H9 (cell line): ENCODE results near the gene MAPK7. TPM values are rescaled to one million over a fixed set of nuclear protein-coding genes. Genes with fewer than 3 reads are reported as not detected.

Experiments
- DNase-seq: peaks from one replicate; pipeline ENCODE4 v3.0.0-alpha.2; 2017
- H2AFZ ChIP-seq: one replicate; pipeline ENCODE4 v1.6.1; 2013; ENCODE audit warnings: mild to moderate bottlenecking, low read length, control low read depth, moderate library complexity
- H2AK5ac ChIP-seq: 2 replicates; pipeline ENCODE4 v1.6.1; 2013; ENCODE audit warnings: low read length, control low read depth, mixed read lengths; ENCODE audit not compliant: insufficient read length
- H2BK120ac ChIP-seq: one replicate; pipeline ENCODE4 v1.6.1; 2013; ENCODE audit warnings: low read depth, mild to moderate bottlenecking, low read length, control low read depth, inconsistent platforms; ENCODE audit not compliant: poor library complexity, severe bottlenecking
- H2BK12ac ChIP-seq: 2 replicates; pipeline ENCODE4 v1.6.1; 2013; ENCODE audit warnings: low read length, control low read depth, mixed read lengths, low read depth; ENCODE audit not compliant: insufficient read length
- H2BK15ac ChIP-seq: 2 replicates; pipeline ENCODE4 v1.6.1; 2013; ENCODE audit warnings: low read depth, low read length, control low read depth
- H2BK20ac ChIP-seq: one replicate; pipeline ENCODE4 v1.6.1; 2013; ENCODE audit warnings: low read depth, mild to moderate bottlenecking, low read length, control low read depth, inconsistent platforms; ENCODE audit not compliant: poor library complexity, severe bottlenecking
- H2BK5ac ChIP-seq: 2 replicates; pipeline ENCODE4 v1.6.1; 2013; ENCODE audit warnings: low read length, control low read depth, mixed read lengths; ENCODE audit not compliant: insufficient read length
- H3K14ac ChIP-seq: 2 replicates; pipeline ENCODE4 v1.6.1; 2013; ENCODE audit warnings: low read length, control low read depth; ENCODE audit not compliant: insufficient read depth
- H3K18ac ChIP-seq: 2 replicates; pipeline ENCODE4 v1.6.1; 2013; ENCODE audit warnings: low read depth, mild to moderate bottlenecking, mixed read lengths, low read length, control low read depth; ENCODE audit not compliant: insufficient read length
- H3K23ac ChIP-seq: 2 replicates; pipeline ENCODE4 v1.6.1; 2013; ENCODE audit warnings: low read length, control low read depth, mixed read lengths, low read depth; ENCODE audit not compliant: insufficient read length
- H3K23me2 ChIP-seq: 2 replicates; pipeline ENCODE4 v1.6.1; 2013; ENCODE audit warnings: low read depth, mild to moderate bottlenecking, mixed read lengths, low read length, control low read depth; ENCODE audit not compliant: insufficient read length, poor library complexity, severe bottlenecking
- H3K27ac ChIP-seq: 2 replicates; pipeline ENCODE4 v1.5.1; 2013; ENCODE audit warnings: low read length, control low read depth, mixed read lengths, low read depth; ENCODE audit not compliant: insufficient read length
- H3K27me3 ChIP-seq: 2 replicates; pipeline ENCODE4 v1.6.1; 2013; ENCODE audit warnings: low read length, control low read depth, inconsistent platforms; ENCODE audit not compliant: insufficient read depth
- H3K4ac ChIP-seq: 2 replicates; pipeline ENCODE4 v1.6.1; 2013; ENCODE audit warnings: low read depth, mild to moderate bottlenecking, control low read depth, inconsistent platforms, low read length, moderate library complexity
- H3K4me1 ChIP-seq: 2 replicates; pipeline ENCODE4 v1.6.1; 2013; ENCODE audit warnings: low read length, control low read depth, inconsistent platforms; ENCODE audit not compliant: insufficient read depth
- H3K4me2 ChIP-seq: 2 replicates; pipeline ENCODE4 v1.6.1; 2013; ENCODE audit warnings: low read length, control low read depth, mixed read lengths; ENCODE audit not compliant: insufficient read length, insufficient read depth
- H3K56ac ChIP-seq: 2 replicates; pipeline ENCODE4 v1.6.1; 2013; ENCODE audit warnings: low read depth, mild to moderate bottlenecking, mixed read lengths, low read length, control low read depth; ENCODE audit not compliant: insufficient read length
- H3K79me1 ChIP-seq: 2 replicates; pipeline ENCODE4 v1.6.1; 2013; ENCODE audit warnings: low read depth, mild to moderate bottlenecking, moderate library complexity, low read length, control low read depth, inconsistent platforms; ENCODE audit not compliant: insufficient read depth, poor library complexity, severe bottlenecking
- H3K79me2 ChIP-seq: 2 replicates; pipeline ENCODE4 v1.6.1; 2013; ENCODE audit warnings: low read length, control low read depth, inconsistent platforms; ENCODE audit not compliant: insufficient read depth
- H3K9ac ChIP-seq: 2 replicates; pipeline ENCODE4 v1.6.1; 2013; ENCODE audit warnings: low read length, control low read depth, mixed read lengths; ENCODE audit not compliant: insufficient read length; ENCODE audit errors: extremely low read depth
- H3K9me3 ChIP-seq: one replicate; pipeline ENCODE4 v1.6.1; 2013; ENCODE audit warnings: low read depth, low read length, inconsistent platforms; ENCODE audit not compliant: control insufficient read depth
- H3T11ph ChIP-seq: one replicate; pipeline ENCODE4 v1.6.1; 2013; ENCODE audit warnings: mild to moderate bottlenecking, low read length, control low read depth, inconsistent platforms
- H4K20me1 ChIP-seq: one replicate; pipeline ENCODE4 v1.6.1; 2013; ENCODE audit not compliant: control insufficient read depth, insufficient read length, insufficient read depth
- H4K5ac ChIP-seq: 2 replicates; pipeline ENCODE4 v1.6.1; 2013; ENCODE audit warnings: low read depth, mild to moderate bottlenecking, mixed read lengths, low read length, control low read depth; ENCODE audit not compliant: insufficient read length
- H4K8ac ChIP-seq: replicated peaks from 2 replicates; pipeline ENCODE4 v1.6.1; 2013; ENCODE audit warnings: low read length, control low read depth, mixed read lengths, low read depth; ENCODE audit not compliant: insufficient read length
- H4K91ac ChIP-seq: 2 replicates; pipeline ENCODE4 v1.6.1; 2013; ENCODE audit warnings: low read depth, mild to moderate bottlenecking, moderate library complexity, mixed read lengths, low read length, control low read depth; ENCODE audit not compliant: insufficient read length
- H3K27ac Mint-ChIP-seq, 3 experiments: 2 replicates in 2 of 3; 3 replicates in 1 of 3; pipeline ENCODE4 v1.8.0; 2020 to 2021; ENCODE audit warnings: mixed read lengths in 3 of 3, mild to moderate bottlenecking in 1 of 3, moderate library complexity in 1 of 3
- H3K27me3 Mint-ChIP-seq: 2 replicates; pipeline ENCODE4 v1.8.0; 2021; ENCODE audit warnings: low read depth, mild to moderate bottlenecking, moderate library complexity, mixed read lengths
- H3K36me3 Mint-ChIP-seq, 3 experiments: 2 replicates in 2 of 3; 3 replicates in 1 of 3; pipeline ENCODE4 v1.8.0; 2020 to 2021; ENCODE audit warnings: low read depth in 3 of 3, mixed read lengths in 3 of 3; ENCODE audit not compliant: insufficient read depth in 1 of 3
- H3K4me1 Mint-ChIP-seq, 2 experiments: 2 replicates each; pipeline ENCODE4 v1.8.0; 2020; ENCODE audit warnings: mixed read lengths in 2 of 2
- H3K4me3 Mint-ChIP-seq, 2 experiments: 2 replicates in 1 of 2; 3 replicates in 1 of 2; pipeline ENCODE4 v1.8.0; 2020 to 2021; ENCODE audit warnings: mild to moderate bottlenecking in 2 of 2, mixed read lengths in 2 of 2, moderate library complexity in 1 of 2
- H3K9me3 Mint-ChIP-seq, 2 experiments: 2 replicates in 1 of 2; 3 replicates in 1 of 2; pipeline ENCODE4 v1.8.0; 2020; ENCODE audit warnings: mild to moderate bottlenecking in 2 of 2, mixed read lengths in 2 of 2, moderate library complexity in 1 of 2
- WGBS: extraction: QIAGEN DNeasy Blood & Tissue Kit; methylation state at CpG from one replicate; pipeline ENCODE4 v1.1.7; 2013; ENCODE audit warnings: missing lambda C conversion rate, low lambda C conversion rate, mixed read lengths; ENCODE audit not compliant: insufficient read length; ENCODE audit errors: extremely low coverage; 5-methylcytosine and 5-hydroxymethylcytosine counted together
- total RNA-seq: library from RNA; stranded (reverse); gene quantifications from 2 replicates; pipeline ENCODE4 v1.2.1, GENCODE V29; 2021
- TF ChIP-seq, protein P1 (sequence below): fragments of 200-600 bp; sonication (generic); conservative IDR thresholded peaks from 3 replicates; pipeline ENCODE4 v1.8.0; 2021; ENCODE audit warnings: antibody characterized with exemption, mild to moderate bottlenecking

The MAPK7 gene
- total RNA-seq, 1 experiment from 2014 or later: 43.8 TPM

DNA sequence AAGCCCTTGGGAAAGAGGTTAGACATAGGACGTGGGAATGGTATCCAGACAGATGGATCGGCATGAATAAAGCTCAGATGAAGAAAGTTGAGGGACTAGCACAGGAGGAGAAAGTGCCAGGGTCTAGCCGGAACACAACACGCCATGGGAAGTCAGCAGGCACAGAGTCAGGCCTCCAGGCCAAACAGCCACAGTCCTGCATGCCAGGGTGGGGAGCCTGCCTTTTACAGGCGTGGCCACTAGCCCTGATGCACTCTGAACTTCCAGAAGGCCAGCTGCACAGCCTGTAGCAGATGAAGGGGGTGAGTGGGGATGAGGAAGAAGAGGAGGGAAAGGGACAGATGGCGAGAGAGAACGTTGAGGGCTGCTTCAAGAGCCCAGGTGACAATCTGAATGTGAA, 20.9 kb upstream of the MAPK7 start:
- H3K4me1 Mint-ChIP-seq: peaks cover 7 to 9% of the 10 kb centered on the region in 2 experiments
- Histone ChIP-seq H2BK20ac (no peak overlapping the region), H3K14ac (no peak overlapping the region), H3K27me3 (no peaks in the 10 kb centered on the region), H2AK5ac (no peak overlapping the region), H4K91ac (no peak overlapping the region), H3K4me2 (no peak overlapping the region), H4K20me1 (no peaks in the 10 kb centered on the region), H2BK120ac (no peak overlapping the region), H3K9me3 (no peaks in the 10 kb centered on the region), H3K9ac (no peak overlapping the region), H4K8ac (no peak overlapping the region), H4K5ac (no peak overlapping the region), H3K23ac (no peak overlapping the region), H2AFZ (no peak overlapping the region), H3K56ac (no peak overlapping the region), H3K4me1 (no peaks in the 10 kb centered on the region), H2BK12ac (no peak overlapping the region), H2BK5ac (no peak overlapping the region), H3K79me1 (no peaks in the 10 kb centered on the region), H3K23me2 (no peaks in the 10 kb centered on the region), H3K18ac (no peak overlapping the region), H3K27ac (no peak overlapping the region), H3K4ac (no peak overlapping the region), H3T11ph (no peak overlapping the region), H3K79me2 (0 out of 2 replicates have a peak, but pooled peaks cover 2% of the 10 kb centered on the region), H2BK15ac (no peak overlapping the region)
- no peaks in the 10 kb centered on the region for H3K9me3 Mint-ChIP-seq
- H3K27ac Mint-ChIP-seq: no peak overlapping the region
- no peak for DNase-seq
- H3K27me3 Mint-ChIP-seq: no peaks in the 10 kb centered on the region
- WGBS: no CpG with 5 or more reads among the region's 7 CpGs
- TF ChIP-seq, protein P1, sequence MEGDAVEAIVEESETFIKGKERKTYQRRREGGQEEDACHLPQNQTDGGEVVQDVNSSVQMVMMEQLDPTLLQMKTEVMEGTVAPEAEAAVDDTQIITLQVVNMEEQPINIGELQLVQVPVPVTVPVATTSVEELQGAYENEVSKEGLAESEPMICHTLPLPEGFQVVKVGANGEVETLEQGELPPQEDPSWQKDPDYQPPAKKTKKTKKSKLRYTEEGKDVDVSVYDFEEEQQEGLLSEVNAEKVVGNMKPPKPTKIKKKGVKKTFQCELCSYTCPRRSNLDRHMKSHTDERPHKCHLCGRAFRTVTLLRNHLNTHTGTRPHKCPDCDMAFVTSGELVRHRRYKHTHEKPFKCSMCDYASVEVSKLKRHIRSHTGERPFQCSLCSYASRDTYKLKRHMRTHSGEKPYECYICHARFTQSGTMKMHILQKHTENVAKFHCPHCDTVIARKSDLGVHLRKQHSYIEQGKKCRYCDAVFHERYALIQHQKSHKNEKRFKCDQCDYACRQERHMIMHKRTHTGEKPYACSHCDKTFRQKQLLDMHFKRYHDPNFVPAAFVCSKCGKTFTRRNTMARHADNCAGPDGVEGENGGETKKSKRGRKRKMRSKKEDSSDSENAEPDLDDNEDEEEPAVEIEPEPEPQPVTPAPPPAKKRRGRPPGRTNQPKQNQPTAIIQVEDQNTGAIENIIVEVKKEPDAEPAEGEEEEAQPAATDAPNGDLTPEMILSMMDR: no peak
- H3K4me3 Mint-ChIP-seq: no peak overlapping the region
- peaks cover 9 to 35% (median 34%) of the 10 kb centered on the region in 3 experiments; a peak in 6 of 7 replicates for H3K36me3 Mint-ChIP-seq
